HG03108 (cell line): ENCODE data around the gene KCNS3.
"Not testable (repeated sequence)": the region's sequence is repeated elsewhere in the genome, so short reads cannot be mapped to it uniquely, and the experiment has no call there.

Experiments used
- ATAC-seq: cut with Tn5 transposase; IDR thresholded peaks from one replicate; pipeline ENCODE4 v1.9.1; 2021; ENCODE audit warnings: moderate library complexity; ENCODE audit not compliant: unreplicated experiment

KCNS3 gene

GRCh38 chr2:17936599-17936998 is 58.1 kb downstream of the KCNS3 start:
- no peak for ATAC-seq

GRCh38 chr2:17940091-17940630 is 61.7 kb downstream of the KCNS3 start:
- no peak for ATAC-seq

- ATAC-seq: no peak
These were observed 65.0 kb downstream of the KCNS3 start for GRCh38 chr2:17943444-17943843.

GRCh38 chr2:17947113-17947512 is 68.6 kb downstream of the KCNS3 start:
- no peak for ATAC-seq

DNA sequence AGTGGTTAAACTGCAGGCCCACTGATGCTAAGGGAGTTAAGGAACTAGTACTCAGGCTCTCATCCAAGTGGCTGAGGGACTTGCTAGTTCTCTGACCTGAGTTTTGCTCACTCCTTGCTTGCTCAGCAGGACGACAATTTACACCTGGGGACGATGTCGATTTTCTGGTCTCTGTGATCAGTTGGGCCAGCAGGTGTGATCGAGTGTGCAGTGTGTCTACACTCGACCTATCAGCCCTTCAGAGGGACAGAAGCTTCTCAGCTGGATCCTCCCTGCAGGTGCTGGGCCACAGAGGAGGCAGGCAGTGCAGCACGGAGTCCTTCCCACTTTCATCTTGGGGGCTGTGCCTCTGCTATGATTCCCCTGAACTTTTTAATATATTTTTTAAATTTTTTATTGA is 71.5 kb downstream of the KCNS3 start:
- no peak for ATAC-seq

- no peak for ATAC-seq
These were observed 73.1 kb downstream of the KCNS3 start for GRCh38 chr2:17951563-17951962.

- no peak for ATAC-seq
These were observed 80.1 kb downstream of the KCNS3 start for GRCh38 chr2:17958466-17959092.

DNA sequence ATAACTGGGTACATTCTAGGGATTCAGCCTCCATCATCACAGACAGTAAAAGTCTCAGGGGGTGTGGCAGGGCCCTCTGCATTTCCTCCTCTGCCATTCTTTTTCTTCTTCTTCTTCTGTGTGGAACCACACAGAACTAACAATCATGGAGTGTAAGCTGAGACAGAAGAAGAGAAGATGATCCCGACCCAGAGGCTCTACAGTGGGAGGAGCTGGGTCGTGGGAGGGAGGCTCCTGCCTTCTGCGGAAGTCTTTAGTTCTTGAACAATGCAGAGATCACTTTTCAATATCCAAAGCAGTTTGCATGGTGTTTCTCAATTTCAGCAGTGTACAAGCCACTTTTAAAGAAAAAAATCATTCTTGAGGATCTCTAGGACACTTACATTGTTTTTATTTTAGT is 80.9 kb downstream of the KCNS3 start:
- ATAC-seq: no peak

- ATAC-seq: no peak
These were observed 81.4 kb downstream of the KCNS3 start for GRCh38 chr2:17959833-17960232.

DNA sequence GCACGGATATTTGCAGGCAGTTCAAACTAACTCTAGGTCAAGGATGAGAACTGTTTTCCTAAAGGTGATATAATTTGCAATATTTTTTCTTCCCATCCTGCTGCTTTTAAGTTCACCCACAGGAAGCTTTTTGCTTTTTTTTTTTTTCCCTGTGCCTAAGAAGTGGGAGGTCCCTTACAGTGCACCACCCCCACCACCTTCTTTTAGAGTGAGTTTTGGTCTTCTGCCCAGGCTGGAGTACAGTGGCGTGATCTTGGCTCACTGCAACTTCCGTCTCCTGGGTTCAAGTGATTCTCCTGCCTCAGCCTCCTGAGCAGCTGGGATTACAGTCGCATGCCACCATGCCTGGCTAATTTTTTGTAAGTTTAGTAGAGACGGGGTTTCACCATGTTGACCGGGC is 82.5 kb downstream of the KCNS3 start:
- ATAC-seq: no peak

DNA sequence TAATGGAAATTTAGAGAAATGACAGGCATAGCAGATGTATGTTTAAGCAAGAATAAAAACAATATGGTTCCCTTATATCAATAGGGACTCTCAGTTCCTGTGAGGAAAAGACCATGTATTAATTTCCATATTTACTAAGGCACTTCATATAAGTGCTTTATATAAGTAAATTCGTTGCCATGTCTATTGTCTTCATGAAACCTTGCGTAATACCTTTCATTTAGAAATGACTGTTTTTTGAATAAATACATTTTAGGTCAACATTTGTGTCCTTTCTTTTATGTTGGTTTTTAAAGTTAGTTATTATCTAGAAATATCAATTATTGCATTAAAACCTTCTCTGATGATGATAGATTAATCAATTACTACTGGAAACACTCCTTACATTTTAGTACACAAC is 83.3 kb downstream of the KCNS3 start:
- no peak for ATAC-seq

- no peak for ATAC-seq
These were observed 84.4 kb downstream of the KCNS3 start for GRCh38 chr2:17962876-17963275.

- ATAC-seq: not testable (repeated sequence)
These were observed 85.1 kb downstream of the KCNS3 start for GRCh38 chr2:17963571-17963970.

GRCh38 chr2:17965196-17965595 is 86.7 kb downstream of the KCNS3 start:
- ATAC-seq: no peak

- no peak for ATAC-seq
These were observed 88.3 kb downstream of the KCNS3 start for GRCh38 chr2:17966798-17967197.

DNA sequence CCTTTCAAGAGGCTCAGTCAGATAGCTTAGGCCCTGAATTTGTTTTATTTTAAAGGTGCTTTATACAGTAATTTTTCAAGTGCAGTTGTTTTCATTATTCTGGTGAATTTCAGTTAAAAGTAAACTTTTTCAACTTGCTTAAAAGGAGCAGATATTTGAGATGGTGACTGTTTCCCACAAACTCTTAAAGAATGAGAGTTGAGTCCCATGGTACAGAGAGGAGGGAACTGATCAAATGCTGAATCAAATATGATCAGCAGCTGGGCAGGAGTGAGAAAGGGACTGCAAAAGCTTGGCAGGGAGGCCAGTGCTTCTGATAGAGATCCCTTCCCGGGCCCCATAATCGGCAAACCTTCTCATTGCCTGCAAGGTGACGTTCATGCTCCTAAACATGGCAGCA is 91.2 kb downstream of the KCNS3 start:
- ATAC-seq: no peak

GRCh38 chr2:17971531-17972125 is 93.2 kb downstream of the KCNS3 start:
- no peak for ATAC-seq

DNA sequence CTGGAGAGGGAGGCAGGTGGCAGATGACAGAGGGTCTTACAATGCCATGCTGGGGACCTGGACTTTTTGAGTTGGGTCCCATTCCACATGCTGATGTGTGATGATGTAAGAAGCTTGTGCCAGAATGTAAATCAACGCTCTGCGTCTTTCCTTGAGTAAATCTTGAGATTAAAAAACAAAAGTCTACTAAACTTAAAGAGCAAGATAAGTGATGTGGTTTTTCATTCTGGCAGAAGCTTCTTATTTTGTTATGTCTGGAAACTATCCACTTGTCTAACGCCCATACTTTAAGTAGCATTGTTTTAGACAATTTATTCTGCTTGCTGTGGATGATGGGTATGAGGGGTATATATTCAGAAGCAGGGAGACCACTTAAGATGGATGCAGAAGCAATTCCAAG is 94.5 kb downstream of the KCNS3 start:
- ATAC-seq: no peak

DNA sequence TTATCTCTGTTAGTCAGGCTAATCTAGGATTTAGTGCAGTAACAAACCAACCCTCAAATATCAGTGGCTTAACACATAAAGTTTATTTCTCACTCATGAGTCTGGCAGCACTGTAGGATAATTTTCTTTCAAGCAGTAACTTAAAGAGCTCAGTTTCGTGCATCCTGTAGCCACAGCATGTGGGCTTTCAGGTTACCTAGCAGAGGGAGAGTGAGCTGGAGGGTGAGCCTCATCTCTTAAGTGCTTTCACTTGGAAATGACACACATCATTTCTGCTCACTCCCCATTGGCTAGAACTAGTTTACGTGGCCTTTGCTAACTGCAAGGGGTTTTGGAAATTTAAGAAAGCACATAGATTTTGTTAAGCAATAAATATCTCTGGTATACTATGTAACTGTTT is 96.9 kb downstream of the KCNS3 start:
- no peak for ATAC-seq

GRCh38 chr2:17976871-17977746 is 98.6 kb downstream of the KCNS3 start:
- no peak for ATAC-seq

DNA sequence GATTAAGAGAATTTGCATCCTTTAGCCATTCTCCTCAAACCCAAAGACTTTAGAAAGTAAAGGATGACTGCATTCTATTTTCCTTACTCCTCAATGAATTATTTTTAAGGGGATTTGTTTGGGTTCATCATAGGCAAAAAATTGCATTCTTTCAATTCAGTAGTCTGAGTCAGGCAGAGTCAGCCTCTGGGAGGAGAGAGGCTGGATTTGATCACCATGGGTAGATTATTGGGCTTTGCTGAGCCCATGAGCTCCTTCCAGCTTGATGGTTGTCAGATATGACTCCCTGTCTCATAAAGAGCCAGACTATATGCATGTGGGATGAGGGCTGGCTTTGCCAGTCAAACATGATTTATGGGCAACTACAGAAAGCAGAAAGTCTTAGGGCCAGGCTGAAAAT is 101.2 kb downstream of the KCNS3 start:
- no peak for ATAC-seq

DNA sequence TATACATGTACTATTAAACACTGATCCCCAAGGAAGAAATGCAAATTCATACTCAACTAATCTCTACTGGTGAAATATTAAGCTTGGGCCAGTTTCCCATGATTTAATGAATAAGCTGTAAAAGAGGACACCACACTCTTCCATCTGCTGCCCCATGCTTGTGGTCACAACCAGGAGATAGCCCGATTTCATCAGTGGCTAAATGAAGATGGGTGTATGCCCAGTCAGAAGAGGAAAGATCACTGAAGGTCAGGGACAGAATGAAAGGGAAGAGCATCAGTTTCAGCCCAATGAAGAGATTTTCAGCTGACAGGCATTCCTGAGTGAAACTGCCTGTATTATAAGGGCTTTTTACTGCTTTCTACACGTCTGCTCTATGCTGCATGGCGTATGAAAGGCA is 103.5 kb downstream of the KCNS3 start:
- no peak for ATAC-seq
